ENCODE measurements around the gene SPATS2L.

DNA sequence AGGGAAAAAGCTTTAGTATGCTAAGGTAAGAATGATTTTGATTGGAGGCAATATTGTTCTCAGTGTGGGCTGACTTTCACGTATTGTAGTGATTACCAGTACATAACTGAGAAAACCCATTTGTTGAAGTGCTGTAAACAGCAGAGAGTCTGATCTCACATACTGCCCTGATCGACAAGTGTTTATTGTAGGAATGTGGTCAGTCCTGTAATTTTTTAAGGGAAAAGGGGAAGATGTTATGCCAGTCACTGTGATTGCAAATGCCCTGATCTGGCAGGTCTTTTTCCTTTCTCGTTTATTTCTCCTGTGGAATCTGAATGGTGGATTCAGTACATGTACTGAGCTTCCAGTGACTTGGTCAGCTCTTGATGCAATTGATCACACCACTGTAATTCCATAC is 11.5 kb downstream of the SPATS2L start:
- TF ChIP-seq ZNF274 (IDR thresholded peaks at IDR 0.05; ENCODE audit: low read depth, low read length) (no peak), YY1 (IDR thresholded peaks at IDR 0.05; ENCODE audit: insufficient read depth, insufficient read length) (no peak), SUZ12 (IDR thresholded peaks at IDR 0.05; ENCODE audit: extremely low read depth, insufficient read depth, insufficient read length) (no peak)

Data from NT2/D1 (cell line).